Retina (tissue), 1 donor: ENCODE measurements around the gene WASF3.
"Not testable (repeated sequence)": the region's sequence is repeated elsewhere in the genome, so short reads cannot be mapped to it uniquely, and the experiment has no call there.

Experiments
- DNase-seq: peaks from one replicate; pipeline ENCODE4 v3.0.0-alpha.2; 2016

WASF3 gene

DNA sequence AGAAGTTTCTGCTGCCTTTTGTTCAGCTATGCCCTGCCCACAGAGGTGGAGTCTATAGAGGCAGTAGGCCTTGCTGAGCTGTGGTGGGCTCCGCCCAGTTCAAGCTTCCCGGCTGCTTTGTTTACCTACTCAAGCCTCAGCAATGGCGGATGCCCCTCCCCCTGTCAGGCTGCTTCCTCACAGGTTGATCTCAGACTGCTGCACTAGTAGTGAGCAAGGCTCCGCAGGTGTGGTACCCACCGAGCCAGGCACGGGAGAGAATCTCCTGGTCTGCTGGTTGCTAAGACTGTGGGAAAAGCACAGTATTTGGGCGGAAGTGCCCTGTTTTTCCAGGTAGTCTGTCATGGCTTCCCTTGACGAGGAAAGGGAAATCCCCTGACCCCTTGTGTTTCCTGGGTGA is 78.6 kb downstream of the WASF3 start:
- not testable (repeated sequence) for DNase-seq

GRCh38 chr13:26646603-26647002 is 89.1 kb downstream of the WASF3 start:
- DNase-seq: no peak

GRCh38 chr13:26651234-26651633 is 93.8 kb downstream of the WASF3 start:
- DNase-seq: no peak

- DNase-seq: no peak
These were observed 95.8 kb downstream of the WASF3 start for GRCh38 chr13:26653310-26653709.

DNA sequence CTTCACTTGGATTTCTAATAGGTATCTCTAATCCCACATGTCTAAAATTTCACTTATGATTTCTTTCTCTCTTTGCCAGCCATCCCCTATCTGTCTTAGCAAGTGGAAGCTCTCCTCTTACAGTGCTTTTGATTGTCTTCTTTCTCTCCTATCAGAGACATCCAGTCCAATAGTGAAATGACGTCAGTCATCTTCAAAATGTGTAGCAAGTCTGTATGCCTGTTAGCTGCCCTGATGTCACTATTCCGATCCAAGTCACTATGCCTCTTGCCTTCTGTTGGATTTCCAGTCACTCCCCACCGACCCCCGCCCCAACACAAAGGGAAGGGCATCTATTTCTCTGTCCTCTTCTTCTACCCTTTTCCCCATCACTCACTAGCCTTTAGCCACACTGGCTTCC is 96.4 kb downstream of the WASF3 start:
- no peak for DNase-seq

DNA sequence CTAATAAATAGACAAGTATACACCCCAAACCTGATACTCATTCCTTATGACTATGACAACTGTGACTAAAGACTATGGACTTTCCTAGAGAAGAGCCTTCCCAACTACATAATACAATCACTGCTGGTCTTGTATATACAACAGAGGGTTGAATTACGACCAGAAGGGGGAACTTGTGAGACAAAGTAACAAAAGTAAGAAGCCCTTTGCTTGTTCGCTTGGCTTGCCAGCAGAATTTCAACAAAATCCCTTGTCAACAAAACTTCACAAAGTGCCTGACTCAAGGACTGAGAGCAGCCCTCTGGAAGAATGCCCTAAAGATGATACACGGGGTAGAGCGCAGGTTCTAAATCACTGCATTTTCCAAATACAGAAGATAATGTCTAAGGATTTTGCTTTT is 99.4 kb downstream of the WASF3 start:
- DNase-seq: no peak

- DNase-seq: no peak
These were observed 101.2 kb downstream of the WASF3 start for GRCh38 chr13:26658448-26659385.

DNA sequence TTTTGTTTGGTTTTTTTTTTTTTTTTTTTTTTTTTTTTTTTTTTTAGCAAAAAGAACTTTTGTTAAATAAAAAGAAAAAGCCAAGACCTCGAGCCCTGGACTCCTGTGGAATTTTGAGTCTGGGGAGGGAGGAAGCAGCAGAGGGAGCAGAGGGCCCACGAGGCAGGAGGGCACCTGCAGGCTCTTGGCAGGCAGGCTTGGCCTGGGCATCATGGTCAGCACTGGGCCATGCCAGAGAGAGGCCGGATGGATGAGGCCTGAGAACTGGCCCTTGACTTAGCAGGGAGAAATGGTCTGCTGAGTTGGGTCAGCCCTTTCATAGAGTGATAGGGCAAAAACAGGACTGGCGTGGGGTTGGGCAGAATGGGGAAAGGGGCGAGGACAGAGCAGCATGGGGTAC is 102.7 kb downstream of the WASF3 start:
- DNase-seq: no peak

DNA sequence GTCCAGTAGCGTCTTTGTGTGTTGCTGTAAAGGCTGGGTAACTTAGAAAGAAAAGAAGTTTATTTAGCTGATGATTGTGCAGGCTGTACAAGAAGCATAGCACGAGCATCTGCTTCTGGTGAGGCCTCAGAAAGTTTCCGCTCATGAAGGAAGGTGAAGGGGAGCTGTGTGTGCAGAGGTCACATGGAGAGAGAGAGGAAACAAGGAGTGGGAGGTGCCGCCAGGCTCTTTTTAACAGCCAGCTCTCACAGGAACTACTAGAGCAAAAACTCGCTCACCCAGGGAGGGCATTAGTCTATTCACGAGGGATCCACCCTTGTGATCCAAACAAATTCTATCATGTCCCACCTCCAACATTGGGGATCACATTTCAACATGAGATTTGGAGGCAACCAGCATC is 103.3 kb downstream of the WASF3 start:
- DNase-seq: no peak

DNA sequence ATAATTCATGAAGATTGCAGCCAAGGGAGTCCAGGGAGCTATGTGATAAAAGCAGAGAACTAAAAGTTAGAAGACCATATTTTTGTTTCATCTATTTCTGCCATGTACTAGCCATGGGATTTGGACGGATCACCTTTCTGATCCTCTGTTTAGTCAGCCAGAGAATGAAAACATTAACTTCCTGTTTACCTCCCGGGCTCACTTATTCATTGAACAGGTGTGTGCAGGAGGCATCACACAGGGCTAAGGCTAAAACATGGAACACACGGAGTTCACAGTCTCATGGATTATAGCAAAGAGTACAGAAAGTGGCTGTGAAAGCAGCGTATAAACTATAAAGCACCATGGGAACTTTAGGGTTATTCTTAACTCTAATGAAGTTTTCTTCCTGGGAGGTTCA is 106.3 kb downstream of the WASF3 start:
- DNase-seq: no peak

DNA sequence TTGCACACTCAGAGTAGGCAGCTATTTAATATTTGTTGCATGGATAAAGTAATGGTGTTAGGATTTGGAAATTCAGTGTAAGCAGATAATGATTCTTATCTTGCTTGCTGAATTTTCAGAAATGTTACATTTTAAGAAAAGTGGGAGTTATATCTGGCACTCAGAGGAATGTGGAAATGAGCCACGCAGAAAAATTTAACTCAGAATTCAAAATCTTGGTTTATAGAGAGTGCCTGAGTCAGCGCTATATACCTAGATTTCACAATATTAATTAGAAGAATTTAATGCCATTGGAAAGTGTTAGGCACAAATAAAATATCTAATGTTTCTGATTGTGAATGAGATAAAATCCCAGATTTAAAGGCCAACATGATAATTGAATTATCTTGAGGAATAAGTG is 106.8 kb downstream of the WASF3 start:
- no peak for DNase-seq

GRCh38 chr13:26664876-26665275 is 107.4 kb downstream of the WASF3 start:
- peak; percentile 74 for DNase-seq

DNA sequence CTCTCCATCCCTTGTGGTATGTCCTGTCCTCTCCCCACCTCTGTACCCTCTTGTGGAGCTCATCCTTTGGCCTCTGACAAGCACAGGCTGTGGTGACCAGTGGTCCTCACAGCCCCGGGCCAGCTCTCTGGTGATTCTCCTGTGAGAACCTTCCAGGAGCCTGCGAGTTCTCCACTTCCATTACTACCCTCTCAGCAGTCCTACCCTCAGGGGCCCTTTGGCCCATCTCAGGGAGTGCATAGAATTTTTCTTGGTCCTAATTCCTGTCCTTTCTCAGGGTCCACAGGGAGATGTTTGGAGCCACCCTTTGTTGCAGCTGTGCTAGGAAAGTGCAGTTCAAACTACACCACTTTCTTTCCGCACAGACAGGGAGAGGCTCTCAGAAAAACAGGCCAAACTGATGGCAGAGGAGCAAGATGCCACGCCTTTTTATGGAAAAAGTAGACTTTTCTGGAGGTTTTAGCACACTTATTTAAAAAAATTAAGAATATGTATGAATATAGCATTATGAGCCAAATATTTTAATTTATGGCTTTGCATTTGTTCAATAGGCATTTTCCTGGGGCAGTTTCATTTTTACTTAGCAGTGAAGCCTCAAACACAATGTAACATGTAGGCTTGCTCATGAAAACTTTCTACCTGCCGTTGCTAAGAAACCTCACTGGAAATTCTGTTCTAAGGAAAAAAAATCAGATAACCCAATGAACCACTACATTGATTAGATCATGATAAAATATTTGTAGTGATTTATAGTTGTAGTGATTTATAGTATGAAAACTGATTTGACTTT is 111.1 kb downstream of the WASF3 start:
- no peak for DNase-seq

- DNase-seq: no peak
These were observed 116.4 kb downstream of the WASF3 start for GRCh38 chr13:26673890-26674289.

DNA sequence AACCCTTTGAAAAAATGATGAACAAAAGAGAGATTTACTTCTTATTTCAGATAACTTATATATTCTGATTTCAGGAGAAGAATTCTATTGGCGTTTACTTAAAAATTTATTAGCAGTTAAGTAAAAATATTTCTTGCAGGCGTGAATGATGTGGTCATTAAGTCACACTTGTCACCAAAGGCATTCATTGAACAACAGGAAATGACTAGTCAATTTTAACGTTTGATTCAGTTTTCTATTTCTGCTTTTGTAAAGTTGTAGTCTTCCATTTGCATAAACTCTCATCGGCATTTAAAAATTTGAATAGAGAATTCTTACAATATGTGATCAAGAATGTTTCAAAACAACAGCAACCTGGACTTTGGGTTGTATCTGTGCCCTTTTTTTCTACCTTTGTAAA is 119.7 kb downstream of the WASF3 start:
- no peak for DNase-seq

GRCh38 chr13:26678330-26678729 is 120.8 kb downstream of the WASF3 start:
- no peak for DNase-seq

- peak; percentile 44 for DNase-seq
These were observed 121.3 kb downstream of the WASF3 start for GRCh38 chr13:26678796-26679195.

- DNase-seq: peak; percentile 28
These were observed 122.1 kb downstream of the WASF3 start for GRCh38 chr13:26679411-26680122.

DNA sequence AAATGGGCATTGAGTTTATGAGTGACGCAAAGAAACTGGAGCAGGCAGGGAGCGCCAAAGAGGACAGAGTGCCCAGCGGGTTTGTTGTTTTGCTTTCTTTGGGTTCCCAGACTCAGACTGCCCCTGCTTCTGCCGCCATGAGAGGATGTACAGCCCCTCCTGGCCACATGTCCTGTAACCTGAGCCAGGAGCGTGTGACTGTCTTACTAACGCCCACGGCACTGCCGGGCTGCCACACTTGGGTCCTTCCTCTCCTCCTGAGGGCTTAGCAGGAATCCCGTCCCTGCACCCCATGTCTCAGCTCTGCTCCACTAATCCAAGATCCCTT is 122.6 kb downstream of the WASF3 start:
- DNase-seq: peak; percentile 77

DNA sequence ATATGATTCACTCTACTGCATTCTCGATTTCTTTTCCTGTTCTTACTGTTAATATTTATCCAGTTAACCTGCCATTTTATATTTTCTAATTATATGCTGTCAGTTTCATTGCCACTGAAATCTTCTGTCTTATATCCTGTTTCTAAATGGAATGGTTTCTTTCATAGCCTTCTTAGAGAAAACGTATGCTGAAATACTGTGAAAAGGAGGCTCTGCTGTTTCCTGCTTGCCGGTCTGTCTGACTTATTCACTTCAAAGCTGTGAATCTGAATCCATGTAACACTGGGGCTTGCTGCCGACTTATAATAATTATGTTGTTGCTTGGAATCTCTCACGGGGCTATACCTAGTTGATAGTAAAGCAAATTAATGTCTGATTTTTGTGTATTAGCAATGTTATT is 123.1 kb downstream of the WASF3 start:
- DNase-seq: peak; percentile 25

DNA sequence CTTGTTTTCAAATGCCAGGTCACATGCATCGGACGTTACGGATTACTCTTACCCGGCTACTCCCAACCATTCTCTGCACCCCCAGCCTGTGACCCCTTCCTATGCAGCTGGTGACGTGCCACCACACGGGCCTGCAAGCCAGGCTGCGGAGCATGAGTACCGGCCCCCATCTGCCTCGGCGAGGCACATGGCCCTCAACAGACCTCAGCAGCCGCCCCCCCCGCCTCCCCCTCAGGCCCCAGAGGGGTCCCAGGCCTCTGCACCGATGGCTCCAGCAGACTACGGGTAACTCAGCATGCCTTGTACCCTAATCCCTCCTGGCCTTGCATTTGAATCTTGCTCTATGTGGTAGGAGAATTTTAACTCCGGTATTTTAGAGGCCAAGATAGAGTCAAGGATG is 123.6 kb downstream of the WASF3 start:
- peak; percentile 31 for DNase-seq

DNA sequence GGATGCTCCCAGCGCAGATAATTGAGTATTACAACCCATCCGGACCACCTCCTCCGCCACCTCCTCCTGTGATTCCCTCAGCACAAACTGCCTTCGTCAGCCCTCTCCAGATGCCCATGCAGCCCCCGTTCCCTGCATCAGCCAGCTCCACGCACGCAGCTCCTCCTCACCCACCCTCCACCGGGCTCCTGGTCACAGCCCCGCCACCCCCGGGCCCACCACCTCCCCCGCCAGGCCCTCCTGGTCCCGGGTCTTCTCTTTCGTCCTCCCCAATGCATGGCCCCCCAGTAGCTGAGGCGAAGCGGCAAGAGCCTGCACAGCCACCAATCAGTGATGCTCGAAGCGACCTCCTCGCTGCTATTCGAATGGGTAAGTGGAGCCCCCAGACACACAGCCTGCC is 125.1 kb downstream of the WASF3 start:
- DNase-seq: no peak

DNA sequence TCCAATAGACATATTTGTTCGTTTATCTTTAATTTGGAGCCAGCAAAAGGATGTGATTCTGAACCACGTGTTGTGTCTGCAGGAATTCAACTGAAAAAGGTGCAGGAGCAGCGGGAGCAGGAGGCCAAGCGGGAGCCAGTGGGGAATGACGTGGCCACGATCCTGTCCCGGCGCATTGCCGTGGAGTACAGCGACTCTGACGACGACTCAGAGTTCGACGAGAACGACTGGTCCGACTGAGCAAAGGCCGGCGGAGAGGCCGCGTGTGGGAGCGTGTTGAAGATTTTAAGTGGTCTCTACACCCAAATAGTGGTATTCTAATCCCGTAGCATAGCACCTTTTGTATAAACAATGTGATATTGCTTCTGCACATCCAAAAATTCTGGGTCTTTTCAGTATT is 128.1 kb downstream of the WASF3 start:
- no peak for DNase-seq

GRCh38 chr13:26686285-26686684 is 128.8 kb downstream of the WASF3 start:
- no peak for DNase-seq
